Mesendoderm (in vitro differentiated cells): ENCODE results near the gene TCF7L2.

Experiments used
- DNase-seq: peaks from one replicate; pipeline ENCODE4 v3.0.0; 2013
- H2AK5ac ChIP-seq: 2 replicates; pipeline ENCODE4 v1.6.1; 2013; ENCODE audit warnings: low read length, inconsistent platforms
- H2BK120ac ChIP-seq: 2 replicates; pipeline ENCODE4 v1.6.1; 2013; ENCODE audit warnings: low read depth, mild to moderate bottlenecking, low read length, moderate library complexity, mixed read lengths
- H2BK15ac ChIP-seq: replicated peaks from 2 replicates; pipeline ENCODE4 v1.6.1; 2013; ENCODE audit warnings: low read depth, mild to moderate bottlenecking, moderate library complexity
- H2BK5ac ChIP-seq: 2 replicates; pipeline ENCODE4 v1.6.1; 2013; ENCODE audit warnings: low read length, inconsistent platforms
- H3K18ac ChIP-seq: 2 replicates; pipeline ENCODE4 v1.6.1; 2013; ENCODE audit warnings: mild to moderate bottlenecking, low read length, mixed read lengths
- H3K23ac ChIP-seq: one replicate; pipeline ENCODE4 v1.6.1; 2013; ENCODE audit warnings: low read length
- H3K27ac ChIP-seq: 2 replicates; pipeline ENCODE4 v1.5.1; 2013; ENCODE audit warnings: low read depth, mild to moderate bottlenecking, inconsistent platforms, low read length, moderate library complexity
- H3K27me3 ChIP-seq: 2 replicates; pipeline ENCODE4 v1.6.1; 2013; ENCODE audit warnings: low read length, control low read depth, mild to moderate bottlenecking, inconsistent platforms; ENCODE audit not compliant: insufficient read depth, poor library complexity
- H3K36me3 ChIP-seq: 2 replicates; pipeline ENCODE4 v1.6.1; 2013; ENCODE audit warnings: low read length, inconsistent platforms; ENCODE audit not compliant: control insufficient read depth, insufficient read depth
- H3K4ac ChIP-seq: one replicate; pipeline ENCODE4 v1.6.1; 2013; ENCODE audit warnings: low read depth, mild to moderate bottlenecking, low read length, moderate library complexity
- H3K4me1 ChIP-seq: 2 replicates; pipeline ENCODE4 v1.6.1; 2013; ENCODE audit warnings: low read depth, low read length, inconsistent platforms; ENCODE audit not compliant: control insufficient read depth
- H3K4me2 ChIP-seq: 2 replicates; pipeline ENCODE4 v1.6.1; 2013; ENCODE audit warnings: low read length
- H3K4me3 ChIP-seq: 2 replicates; pipeline ENCODE4 v1.5.1; 2013; ENCODE audit warnings: mild to moderate bottlenecking, low read length
- H3K56ac ChIP-seq: one replicate; pipeline ENCODE4 v1.6.1; 2013; ENCODE audit warnings: low read length
- H3K79me1 ChIP-seq: 2 replicates; pipeline ENCODE4 v1.6.1; 2013; ENCODE audit warnings: low read length, inconsistent platforms
- H3K79me2 ChIP-seq: 2 replicates; pipeline ENCODE4 v1.6.1; 2013; ENCODE audit warnings: mild to moderate bottlenecking, low read length; ENCODE audit not compliant: control insufficient read depth, insufficient read depth
- H3K9ac ChIP-seq: 2 replicates; pipeline ENCODE4 v1.6.1; 2013; ENCODE audit warnings: low read length, inconsistent platforms
- H4K5ac ChIP-seq: one replicate; pipeline ENCODE4 v1.6.1; 2013; ENCODE audit warnings: low read length
- H4K8ac ChIP-seq: one replicate; pipeline ENCODE4 v1.6.1; 2013; ENCODE audit warnings: low read depth, mild to moderate bottlenecking, control low read depth, low read length, moderate library complexity
- WGBS: extraction: QIAGEN DNeasy Blood & Tissue Kit; methylation state at CpG from one replicate; pipeline ENCODE4 v1.1.7; 2013; ENCODE audit warnings: low lambda C conversion rate, missing lambda C conversion rate; ENCODE audit not compliant: insufficient coverage; ENCODE audit errors: extremely low coverage; 5-methylcytosine and 5-hydroxymethylcytosine counted together

Gene TCF7L2

DNA sequence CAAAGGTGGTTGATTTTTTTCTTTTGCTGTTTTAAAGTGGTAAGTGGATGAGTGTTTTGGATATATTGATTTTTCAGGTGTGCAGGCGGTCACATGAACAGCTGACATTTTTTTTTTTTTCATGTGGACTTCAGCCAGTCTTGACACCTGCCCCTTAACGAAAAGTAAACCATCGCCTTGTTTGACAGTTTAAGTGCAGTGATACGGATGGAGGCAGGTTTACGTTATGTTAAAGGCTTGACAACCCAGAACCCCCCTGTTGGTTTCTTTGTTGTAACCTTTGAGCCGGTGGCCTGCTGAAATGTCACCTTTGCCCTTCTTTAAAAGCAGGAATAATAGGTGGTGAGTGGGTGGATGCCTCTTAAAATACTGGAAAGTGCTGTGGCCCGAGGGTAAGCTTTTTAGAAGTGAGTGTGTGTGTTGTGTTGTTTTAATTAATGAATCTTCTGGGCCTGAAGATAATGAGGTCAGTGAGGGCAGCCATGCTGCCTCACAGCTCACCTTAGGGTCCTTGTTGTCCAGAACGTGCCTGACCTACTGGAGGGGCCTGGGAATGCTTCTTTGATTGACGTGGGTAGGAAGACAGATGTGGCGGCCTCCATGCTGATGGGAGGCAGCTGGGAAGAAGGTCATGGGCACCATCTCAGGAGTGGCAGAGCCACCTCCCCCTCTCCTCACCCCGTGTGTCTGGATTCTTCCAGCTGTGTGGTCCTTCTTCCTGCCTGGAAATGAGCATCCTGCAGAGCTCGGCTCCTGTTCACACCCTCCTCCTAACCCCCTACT is 69.8 kb downstream of the TCF7L2 start:
- WGBS = no CpG with 5 or more reads among the region's 12 CpGs
- DNase-seq = no peak
- no peak overlapping the region for H3K4ac ChIP-seq

DNA sequence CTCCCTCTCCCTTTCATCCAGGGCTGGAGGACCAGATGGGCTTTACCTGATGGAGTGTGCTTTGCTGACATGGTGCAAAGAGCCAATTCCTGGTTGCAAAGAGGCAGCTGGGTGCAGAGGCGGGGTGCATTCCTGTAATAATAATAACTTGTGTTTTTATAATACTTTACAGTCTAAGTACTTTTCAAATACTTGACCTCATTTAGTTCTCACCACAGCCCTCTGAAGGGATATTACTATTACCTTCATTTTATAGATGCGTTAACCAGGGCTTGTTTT is 70.4 kb downstream of the TCF7L2 start:
- Histone ChIP-seq H2BK5ac (no peak overlapping the region), H4K5ac (no peak overlapping the region), H3K79me1 (peaks cover 32% of the 10 kb centered on the region), H2BK120ac (no peak overlapping the region), H3K9ac (no peak overlapping the region), H3K4me2 (no peak overlapping the region), H4K8ac (no peak overlapping the region), H2BK15ac (no peak overlapping the region), H3K27me3 (no peaks in the 10 kb centered on the region), H3K4me1 (peaks cover 6% of the 10 kb centered on the region), H3K4me3 (no peak overlapping the region), H3K56ac (no peak overlapping the region), H3K79me2 (peaks cover 53% of the 10 kb centered on the region), H3K4ac (no peak overlapping the region), H2AK5ac (no peak overlapping the region), H3K18ac (no peak overlapping the region), H3K23ac (no peak overlapping the region), H3K36me3 (no peaks in the 10 kb centered on the region), H3K27ac (no peak overlapping the region)
- no CpG with 5 or more reads among the region's 2 CpGs for WGBS
- DNase-seq = no peak

More for the DNA sequence above, 69.8 kb downstream of the TCF7L2 start:
- no peak overlapping the region for H3K18ac ChIP-seq
- no peak overlapping the region for H3K27ac ChIP-seq
- no peak overlapping the region for H2BK120ac ChIP-seq
- H2AK5ac ChIP-seq = no peak overlapping the region
- no peak overlapping the region for H2BK15ac ChIP-seq
- H3K4me3 ChIP-seq = no peak overlapping the region
- H3K79me1 ChIP-seq = peaks cover 31% of the 10 kb centered on the region
- H3K56ac ChIP-seq = no peak overlapping the region
- H3K36me3 ChIP-seq = no peaks in the 10 kb centered on the region
- H3K23ac ChIP-seq = no peak overlapping the region
- no peak overlapping the region for H3K4me2 ChIP-seq
- peaks cover 6% of the 10 kb centered on the region for H3K4me1 ChIP-seq
- H4K8ac ChIP-seq = no peak overlapping the region
- no peak overlapping the region for H4K5ac ChIP-seq
- H3K27me3 ChIP-seq = no peaks in the 10 kb centered on the region
- H3K9ac ChIP-seq = no peak overlapping the region
- H3K79me2 ChIP-seq = peaks cover 52% of the 10 kb centered on the region
- H2BK5ac ChIP-seq = no peak overlapping the region

DNA sequence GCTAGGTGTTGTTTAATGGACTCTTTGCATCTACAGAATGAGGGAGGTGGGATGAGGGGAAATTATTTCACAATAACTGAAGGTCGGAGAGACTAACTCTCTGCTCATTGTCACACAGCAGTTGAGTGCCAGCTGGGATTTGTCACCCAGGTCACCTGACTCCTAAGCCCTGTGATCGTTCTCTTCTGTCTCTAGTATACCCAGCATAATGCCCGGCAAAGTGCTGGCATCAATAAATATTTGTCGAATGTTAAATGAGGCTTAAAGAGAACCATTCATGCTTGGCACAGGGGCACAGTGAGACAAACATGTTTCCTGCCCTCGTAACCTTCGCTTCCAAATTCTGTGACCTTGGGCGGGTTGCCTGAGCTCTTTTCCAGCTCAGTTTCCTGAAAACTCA is 70.8 kb downstream of the TCF7L2 start:
- H3K23ac ChIP-seq = no peak overlapping the region
- no peaks in the 10 kb centered on the region for H3K36me3 ChIP-seq
- no peaks in the 10 kb centered on the region for H3K27me3 ChIP-seq
- H3K27ac ChIP-seq = no peak overlapping the region
- H2BK120ac ChIP-seq = no peak overlapping the region
- no peak overlapping the region for H3K9ac ChIP-seq
- H3K4me3 ChIP-seq = no peak overlapping the region
- no peak overlapping the region for H4K5ac ChIP-seq
- no peak for DNase-seq
- peaks cover 6% of the 10 kb centered on the region for H3K4me1 ChIP-seq
- H2BK15ac ChIP-seq = no peak overlapping the region
- no CpG with 5 or more reads among the region's 7 CpGs for WGBS
- no peak overlapping the region for H2BK5ac ChIP-seq
- no peak overlapping the region for H3K18ac ChIP-seq
- no peak overlapping the region for H4K8ac ChIP-seq
- no peak overlapping the region for H3K56ac ChIP-seq
- H3K4ac ChIP-seq = no peak overlapping the region
- peaks cover 50% of the 10 kb centered on the region for H3K79me2 ChIP-seq
- H3K4me2 ChIP-seq = no peak overlapping the region
- H3K79me1 ChIP-seq = peaks cover 30% of the 10 kb centered on the region
- no peak overlapping the region for H2AK5ac ChIP-seq

DNA sequence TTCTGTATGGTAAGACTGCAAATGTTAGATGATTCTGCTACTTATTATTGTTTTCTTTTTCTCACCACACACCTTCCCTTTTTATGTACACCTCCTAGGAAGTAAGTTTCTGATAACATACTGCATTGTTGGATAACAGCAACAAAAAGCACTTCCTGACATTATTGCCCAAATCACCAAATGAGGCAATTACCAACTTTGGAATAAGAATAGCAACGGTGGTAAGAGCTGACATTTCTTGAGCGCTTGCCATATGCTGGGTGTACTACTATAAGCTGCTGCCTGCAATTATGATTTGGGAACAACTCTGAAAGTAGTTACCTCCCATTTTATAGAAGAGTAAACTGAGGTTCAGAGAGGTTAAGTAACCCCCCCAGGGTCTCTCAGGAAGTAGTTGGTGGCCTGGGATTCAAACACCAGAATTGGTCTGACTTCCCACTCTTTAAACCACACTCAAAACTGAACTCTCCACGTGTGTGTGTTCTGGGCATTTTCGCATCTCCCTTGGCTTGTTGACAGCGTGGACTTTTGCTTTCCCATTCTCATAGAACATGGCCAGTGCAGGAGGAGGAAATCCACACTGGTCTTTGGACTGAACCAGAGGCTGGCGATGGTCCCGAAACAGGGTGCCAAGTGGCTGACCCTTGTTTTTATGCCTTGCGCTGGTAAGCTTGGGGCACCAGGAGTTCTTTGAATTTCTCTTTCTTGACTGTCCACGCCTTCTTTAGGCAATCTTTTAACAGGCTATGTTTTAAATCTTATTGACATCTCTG is 71.4 kb downstream of the TCF7L2 start:
- H2BK15ac ChIP-seq = no peak overlapping the region
- H3K18ac ChIP-seq = no peak overlapping the region
- H2BK120ac ChIP-seq = no peak overlapping the region
- no peak overlapping the region for H4K8ac ChIP-seq
- peaks cover 30% of the 10 kb centered on the region for H3K79me1 ChIP-seq
- H3K27ac ChIP-seq = no peak overlapping the region
- no peak for DNase-seq
- no peak overlapping the region for H2BK5ac ChIP-seq
- peaks cover 47% of the 10 kb centered on the region for H3K79me2 ChIP-seq
- no CpG with 5 or more reads among the region's 9 CpGs for WGBS
- H2AK5ac ChIP-seq = no peak overlapping the region
- H3K23ac ChIP-seq = no peak overlapping the region
- no peak overlapping the region for H3K9ac ChIP-seq
- H3K36me3 ChIP-seq = no peaks in the 10 kb centered on the region
- no peaks in the 10 kb centered on the region for H3K27me3 ChIP-seq
- H3K4me1 ChIP-seq = peaks cover 6% of the 10 kb centered on the region
- H4K5ac ChIP-seq = no peak overlapping the region
- H3K4ac ChIP-seq = no peak overlapping the region
- no peak overlapping the region for H3K4me2 ChIP-seq
- H3K56ac ChIP-seq = no peak overlapping the region
- no peak overlapping the region for H3K4me3 ChIP-seq

DNA sequence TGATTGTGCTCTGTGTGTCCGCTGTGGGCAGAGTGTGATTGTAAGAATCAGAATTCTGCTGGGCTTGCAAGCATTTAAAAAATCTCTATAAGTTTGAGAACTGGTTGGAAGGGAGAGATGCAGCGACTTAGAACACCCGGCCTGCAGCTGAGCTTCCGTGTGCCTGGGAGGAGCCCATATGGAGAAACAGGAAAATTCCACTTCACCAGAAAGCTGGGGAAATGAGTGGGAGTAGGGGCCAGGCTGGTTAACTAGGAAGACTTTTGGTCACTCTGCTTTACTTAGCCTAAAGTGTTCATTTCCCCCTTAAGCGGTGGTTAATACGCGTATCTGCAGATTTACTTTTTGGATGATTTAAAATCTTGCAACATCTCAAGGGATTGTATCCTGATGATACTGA is 72.2 kb downstream of the TCF7L2 start:
- H4K5ac ChIP-seq = no peak overlapping the region
- WGBS = no CpG with 5 or more reads among the region's 7 CpGs
- no peak overlapping the region for H2BK5ac ChIP-seq
- H3K4me3 ChIP-seq = no peak overlapping the region
- H3K18ac ChIP-seq = no peak overlapping the region
- H2BK120ac ChIP-seq = no peak overlapping the region
- H3K4ac ChIP-seq = no peak overlapping the region
- DNase-seq = no peak
- no peak overlapping the region for H4K8ac ChIP-seq
- no peak overlapping the region for H3K56ac ChIP-seq
- H3K27me3 ChIP-seq = no peaks in the 10 kb centered on the region
- H3K4me1 ChIP-seq = peaks cover 14% of the 10 kb centered on the region
- H3K36me3 ChIP-seq = no peaks in the 10 kb centered on the region
- H3K23ac ChIP-seq = no peak overlapping the region
- H3K79me1 ChIP-seq = peaks cover 31% of the 10 kb centered on the region
- no peak overlapping the region for H3K9ac ChIP-seq
- no peak overlapping the region for H2BK15ac ChIP-seq
- H3K27ac ChIP-seq = no peak overlapping the region
- no peak overlapping the region for H3K4me2 ChIP-seq
- H2AK5ac ChIP-seq = no peak overlapping the region
- peaks cover 43% of the 10 kb centered on the region for H3K79me2 ChIP-seq
